ENCODE results near the gene AQP10. TPM values are rescaled to one million over a fixed set of nuclear protein-coding genes. Genes with fewer than 3 reads are reported as not detected.

The AQP10 gene
- total and polyA plus RNA-seq, 9 of the 15 experiments (the other 6 are each of a cell fraction or from before 2014, with no cell fraction given): 0.37 to 9.7 (median 1.9) TPM

DNA sequence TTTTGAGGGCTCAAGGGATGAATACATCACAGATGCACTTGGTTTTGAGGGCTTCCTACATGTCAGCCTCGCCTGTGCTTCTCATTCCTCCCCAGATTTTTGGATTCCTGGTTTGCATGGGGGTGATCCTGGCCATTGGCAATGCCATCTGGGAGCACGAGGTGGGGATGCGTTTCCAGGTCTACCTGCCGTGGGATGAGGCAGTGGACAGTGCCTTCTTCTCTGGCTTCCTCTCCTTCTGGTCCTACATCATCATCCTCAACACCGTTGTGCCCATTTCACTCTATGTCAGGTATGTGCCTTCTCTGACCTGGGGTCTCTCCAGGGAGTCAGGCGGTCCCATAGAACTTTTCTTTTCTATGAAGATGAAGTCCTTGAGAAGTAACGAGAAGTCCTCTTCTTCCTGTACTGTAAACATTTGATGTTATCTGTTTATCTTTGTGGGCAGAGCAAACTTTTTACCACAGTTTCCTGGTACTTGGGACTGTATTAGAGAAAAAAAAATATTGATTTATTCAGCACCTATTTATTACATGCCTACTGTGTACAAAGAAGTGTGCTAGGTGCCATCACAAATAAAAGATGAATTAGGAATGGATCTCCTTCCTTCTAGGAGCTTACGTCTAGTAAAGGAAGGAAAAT lies 16.5 kb downstream of the AQP10 start:
- H3K79me2 ChIP-seq (ENCODE audit: control insufficient read depth, insufficient read depth, low read length): no peaks in the 10 kb centered on the region
- no peaks in the 10 kb centered on the region for H4K20me1 ChIP-seq (replicated peaks; ENCODE audit: control insufficient read depth, insufficient read depth, low read length)
- intact Hi-C loops (cut with micrococcal nuclease) (no loop called here), in situ Hi-C loops (cut with MboI) (loop anchor here (5.0 kb wide), 2 partner anchors 60 to 145 kb away; partner anchors contain the start of gene TPM3)
- no peaks in the 10 kb centered on the region for H3K9me3 ChIP-seq (replicated peaks; ENCODE audit: control insufficient read depth, insufficient read depth, low read depth, low read length)
- ChIA-PET CTCF (ENCODE audit: low intra/inter-chr PET ratio) (no interaction called here), POLR2A (interaction anchor here (1.1 kb wide), 1 partner anchor 10 kb away, joined by 3 read pairs; no protein-coding TSS in a partner anchor)
- FAIRE-seq: no peak
- H3K4me1 ChIP-seq (replicated peaks in 1 of 2; ENCODE audit: control insufficient read depth in 2 of 2, insufficient read depth in 2 of 2, low read length in 2 of 2): peaks cover 0 to 14% of the 10 kb centered on the region in 2 experiments; a peak in 3 of 5 replicates
- ATAC-seq: no peak
- no peak for DNase-seq (ENCODE audit: extremely low read depth in 1 of 4, low spot score in 3 of 4)
- no peak overlapping the region for H3K4me3 ChIP-seq
- peaks cover 70% of the 10 kb centered on the region for H3K36me3 ChIP-seq (ENCODE audit: control insufficient read depth, insufficient read depth, low read length)
- H3K4me2 ChIP-seq (ENCODE audit: insufficient read depth, low read length): no peak overlapping the region
- H3K27me3 ChIP-seq (ENCODE audit: control insufficient read depth in 2 of 2, insufficient read depth in 2 of 2, low read length in 2 of 2): no peaks in the 10 kb centered on the region
- peak overlapping the region in 1 of 2 experiments; percentile 11; a peak in 1 of 4 replicates for H3K9ac ChIP-seq (ENCODE audit: insufficient read depth in 1 of 2, low read depth in 2 of 2, low read length in 2 of 2)
- no peak overlapping the region for H3K27ac ChIP-seq (ENCODE audit: extremely low read depth, low read depth, low read length)
- H2AFZ ChIP-seq (ENCODE audit: low read depth, low read length): no peak overlapping the region
- no peaks in the 10 kb centered on the region for H3K9me1 ChIP-seq (ENCODE audit: control insufficient read depth, insufficient read depth, low read length)
- WGBS (ENCODE audit: insufficient coverage, low coverage, missing lambda C conversion rate): 77% methylated on average over 8 of the region's 8 CpGs
- BruUV-seq (replicated peaks): no TSS peak
- no peak for TF ChIP-seq RFX1 (IDR thresholded peaks at IDR 0.05)
- no peak for TF ChIP-seq SMAD3 (CRISPR knock-in tag; conservative IDR thresholded peaks at IDR 0.05)
- TF ChIP-seq ARHGAP35 (IDR thresholded peaks at IDR 0.05; ENCODE audit: partially characterized antibody): no peak
- TF ChIP-seq IRF2 (CRISPR knock-in tag; IDR thresholded peaks at IDR 0.05): no peak
- TF ChIP-seq ZNF146 (CRISPR knock-in tag; IDR thresholded peaks at IDR 0.05; ENCODE audit: unreplicated experiment): no peak
- TF ChIP-seq FOS (IDR thresholded peaks at IDR 0.05; ENCODE audit: extremely low read depth, insufficient read length): no peak
- TF ChIP-seq ZKSCAN1 (IDR thresholded peaks at IDR 0.05; ENCODE audit: low read depth, low read length): no peak
- no peak for TF ChIP-seq STAT5A (IDR thresholded peaks at IDR 0.05; ENCODE audit: borderline replicate concordance, low read length)
- TF ChIP-seq CBX5 (IDR thresholded peaks at IDR 0.05; ENCODE audit: borderline replicate concordance, low read depth): no peak
- TF ChIP-seq ZNF639 (CRISPR knock-in tag; conservative IDR thresholded peaks at IDR 0.05 in 1 of 2, IDR thresholded peaks at IDR 0.05 in 1 of 2): no peak
- no peak for TF ChIP-seq ZNF224 (CRISPR knock-in tag; IDR thresholded peaks at IDR 0.05)
- TF ChIP-seq HNRNPH1 (optimal IDR thresholded peaks at IDR 0.05; ENCODE audit: low read depth, low read length): no peak
- TF ChIP-seq, protein P1, sequence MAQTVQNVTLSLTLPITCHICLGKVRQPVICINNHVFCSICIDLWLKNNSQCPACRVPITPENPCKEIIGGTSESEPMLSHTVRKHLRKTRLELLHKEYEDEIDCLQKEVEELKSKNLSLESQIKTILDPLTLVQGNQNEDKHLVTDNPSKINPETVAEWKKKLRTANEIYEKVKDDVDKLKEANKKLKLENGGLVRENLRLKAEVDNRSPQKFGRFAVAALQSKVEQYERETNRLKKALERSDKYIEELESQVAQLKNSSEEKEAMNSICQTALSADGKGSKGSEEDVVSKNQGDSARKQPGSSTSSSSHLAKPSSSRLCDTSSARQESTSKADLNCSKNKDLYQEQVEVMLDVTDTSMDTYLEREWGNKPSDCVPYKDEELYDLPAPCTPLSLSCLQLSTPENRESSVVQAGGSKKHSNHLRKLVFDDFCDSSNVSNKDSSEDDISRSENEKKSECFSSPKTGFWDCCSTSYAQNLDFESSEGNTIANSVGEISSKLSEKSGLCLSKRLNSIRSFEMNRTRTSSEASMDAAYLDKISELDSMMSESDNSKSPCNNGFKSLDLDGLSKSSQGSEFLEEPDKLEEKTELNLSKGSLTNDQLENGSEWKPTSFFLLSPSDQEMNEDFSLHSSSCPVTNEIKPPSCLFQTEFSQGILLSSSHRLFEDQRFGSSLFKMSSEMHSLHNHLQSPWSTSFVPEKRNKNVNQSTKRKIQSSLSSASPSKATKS (CRISPR knock-in tag; IDR thresholded peaks at IDR 0.05): no peak
- TF ChIP-seq CBFB (CRISPR knock-in tag; IDR thresholded peaks at IDR 0.05): no peak
- no peak for TF ChIP-seq ZNF143 (CRISPR knock-in tag; IDR thresholded peaks at IDR 0.05)
- no peak for TF ChIP-seq RHOXF2B (CRISPR knock-in tag; conservative IDR thresholded peaks at IDR 0.05)
- TF ChIP-seq XRCC5 (IDR thresholded peaks at IDR 0.05; ENCODE audit: low read depth, low read length): no peak
- no peak for TF ChIP-seq CBX1 (IDR thresholded peaks at IDR 0.05; ENCODE audit: low read depth)
